Endothelial cell of umbilical vein (primary cell): Measurements from ENCODE around the gene OR52E8. TPM values are rescaled to one million over a fixed set of nuclear protein-coding genes. Genes with fewer than 3 reads are reported as not detected.
A peak's percentile ranks its signal among the peaks of the same experiment; 100 is the strongest.

Source experiments
- BruUV-seq: library from RNA; stranded (reverse); fragments of 400-500 nt; replicated peaks from 2 replicates; lab custom pipeline; 2021; lab: Mats Ljungman, UMichigan
- CTCF ChIA-PET: fragments of 300-600, 350-600 bp; sonication (Branson Sonifier 250); formaldehyde crosslinking; loops from one replicate; lab custom pipeline; 2021; ENCODE audit warnings: antibody characterized with exemption, inconsistent platforms; lab: Charles Lee
- POLR2A ChIA-PET: fragments of 300-600, 350-600 bp; sonication (Branson Sonifier 250); formaldehyde crosslinking; loops from one replicate; lab custom pipeline; 2021; ENCODE audit warnings: antibody characterized with exemption, inconsistent platforms; lab: Charles Lee
- DNase-seq: peaks from one replicate; pipeline ENCODE4 v3.0.0-alpha.2; 2011; ENCODE audit warnings: low read depth, low spot score
- FAIRE-seq: peaks from 2 replicates; lab custom pipeline; 2011; peaks lifted over from hg19 to GRCh38; lab: Jason Lieb, UNC
- H2AFZ ChIP-seq: 2 replicates; pipeline ENCODE4 v1.6.0; 2012; ENCODE audit warnings: low read depth, low read length, control low read depth, inconsistent platforms
- H3K27ac ChIP-seq: 2 replicates; pipeline ENCODE4 v1.5.1; 2011; ENCODE audit warnings: low read depth, mild to moderate bottlenecking, control low read depth, low read length, moderate library complexity; ENCODE audit not compliant: insufficient read depth
- H3K27me3 ChIP-seq, 2 experiments: 2 replicates each; pipeline versions ENCODE4 v1.6.0 to v1.6.1; 2011; ENCODE audit warnings: low read length in 2 of 2, mixed read lengths in 1 of 2; ENCODE audit not compliant: control insufficient read depth in 2 of 2, insufficient read depth in 2 of 2
- H3K36me3 ChIP-seq, 2 experiments: 2 replicates in 1 of 2; 3 replicates in 1 of 2; pipeline ENCODE4 v1.5.1; 2011; ENCODE audit warnings: low read length in 2 of 2, mild to moderate bottlenecking in 1 of 2, moderate library complexity in 1 of 2; ENCODE audit not compliant: control insufficient read depth in 2 of 2, insufficient read depth in 2 of 2; ENCODE audit errors: extremely low read depth in 1 of 2
- H3K4me1 ChIP-seq: 3 replicates; pipeline ENCODE4 v1.5.1; 2011; ENCODE audit warnings: mild to moderate bottlenecking, low read length; ENCODE audit not compliant: control insufficient read depth, insufficient read depth; ENCODE audit errors: extremely low read depth
- H3K4me2 ChIP-seq: 2 replicates; pipeline ENCODE4 v1.6.1; 2011; ENCODE audit warnings: low read length, control low read depth, mixed read lengths; ENCODE audit not compliant: insufficient read depth
- H3K4me3 ChIP-seq, 3 experiments: fragments of 200-600 bp in 1 of 3; sonication (generic), shearing (Covaris generic) in 1 of 3; replicated peaks in 1 of 3; 2 replicates each; pipeline ENCODE4 v1.5.1; 2011 to 2016; ENCODE audit warnings: control low read depth in 3 of 3, low read length in 3 of 3, mild to moderate bottlenecking in 2 of 3, inconsistent platforms in 1 of 3, low read depth in 1 of 3, moderate library complexity in 1 of 3; ENCODE audit not compliant: insufficient read depth in 1 of 3
- H3K79me2 ChIP-seq: 2 replicates; pipeline ENCODE4 v1.6.0; 2012; ENCODE audit warnings: low read length, inconsistent platforms; ENCODE audit not compliant: control insufficient read depth, insufficient read depth
- H3K9ac ChIP-seq: replicated peaks from 2 replicates; pipeline ENCODE3; 2011; ENCODE audit warnings: low read length, control low read depth; ENCODE audit not compliant: insufficient read depth; ENCODE audit errors: extremely low read depth
- H3K9me1 ChIP-seq: replicated peaks from 3 replicates; pipeline ENCODE4 v1.6.0; 2011; ENCODE audit warnings: mild to moderate bottlenecking, low read length; ENCODE audit not compliant: control insufficient read depth, insufficient read depth; ENCODE audit errors: extremely low read depth
- H3K9me3 ChIP-seq: replicated peaks from 2 replicates; pipeline ENCODE4 v1.5.1; 2012; ENCODE audit warnings: low read length, inconsistent platforms; ENCODE audit not compliant: control insufficient read depth, insufficient read depth
- H4K20me1 ChIP-seq: replicated peaks from 2 replicates; pipeline ENCODE3; 2011; ENCODE audit warnings: mild to moderate bottlenecking, low read length; ENCODE audit not compliant: control insufficient read depth, insufficient read depth; ENCODE audit errors: extremely low read depth
- CTCF ChIP-seq, 2 donors: IDR thresholded peaks; 1 replicate in 1 of 2; 2 replicates in 1 of 2; pipeline ENCODE4 v1.5.1; 2011; ENCODE audit warnings: low read length in 2 of 2, mild to moderate bottlenecking in 2 of 2, moderate library complexity in 2 of 2, control low read depth in 1 of 2, inconsistent platforms in 1 of 2, low read depth in 1 of 2; ENCODE audit not compliant: insufficient read depth in 1 of 2; ENCODE audit errors: extremely low read depth in 1 of 2
- EZH2 ChIP-seq: IDR thresholded peaks from 2 replicates; pipeline ENCODE4 v1.6.1; 2012; ENCODE audit warnings: borderline replicate concordance, low read depth, mild to moderate bottlenecking, moderate library complexity, low read length, inconsistent platforms; ENCODE audit not compliant: severe bottlenecking
- FOS ChIP-seq: IDR thresholded peaks from 2 replicates; pipeline ENCODE4 v1.6.1; 2011; ENCODE audit warnings: mild to moderate bottlenecking, low read length, moderate library complexity, borderline replicate concordance; ENCODE audit not compliant: insufficient read depth
- GATA2 ChIP-seq: IDR thresholded peaks from 2 replicates; pipeline ENCODE4 v1.7.0; 2011; ENCODE audit warnings: low read depth, mild to moderate bottlenecking, moderate library complexity, mixed read lengths, low read length; ENCODE audit not compliant: insufficient read length, insufficient read depth
- JUN ChIP-seq: IDR thresholded peaks from 2 replicates; pipeline ENCODE4 v1.6.1; 2011; ENCODE audit warnings: borderline replicate concordance, low read depth; ENCODE audit not compliant: insufficient read length, insufficient read depth
- MAX ChIP-seq: IDR thresholded peaks from 2 replicates; pipeline ENCODE4 v1.6.1; 2011; ENCODE audit not compliant: insufficient read depth, insufficient read length
- MYC ChIP-seq: IDR thresholded peaks from one replicate; pipeline ENCODE4 v1.6.1; 2011; ENCODE audit warnings: mild to moderate bottlenecking, low read depth, low read length
- POLR2A ChIP-seq: IDR thresholded peaks from 2 replicates; pipeline ENCODE4 v1.6.1; 2012; ENCODE audit warnings: low read depth, mild to moderate bottlenecking, control low read depth, low read length
- POLR2AphosphoS5 ChIP-seq: IDR thresholded peaks from 2 replicates; pipeline ENCODE4 v1.6.1; 2012; ENCODE audit warnings: low read depth, mild to moderate bottlenecking, control low read depth, low read length, moderate library complexity; ENCODE audit not compliant: insufficient read depth
- dilution Hi-C: fragments of 300-500 bp; cut with MboI; formaldehyde crosslinking; loops from one replicate; pipeline ENCODE4 v1.15.0; 2019; ENCODE audit warnings: low sequenced_read_pairs; ENCODE audit not compliant: extremely low pct_ligation_motif_present
- intact Hi-C: fragments of 100-400 bp; cut with micrococcal nuclease; formaldehyde crosslinking; loops from one replicate; pipeline ENCODE4 v1.10.0; 2022
- polyA plus RNA-seq, 4 experiments: library from polyadenylated mRNA; depleted of rRNA in 3 of 4; stranded (reverse) in 3 of 4; unstranded in 1 of 4; fragments of >200 nt; gene quantifications; 2 replicates each; pipeline versions ENCODE4 v1.2.1 to v1.2.3, GENCODE V29; 2011 to 2012; ENCODE audit warnings: missing spikeins in 1 of 4
- total RNA-seq: library from RNA; stranded (reverse); gene quantifications from 2 replicates; pipeline ENCODE4 v1.2.3, GENCODE V29; 2021

Gene OR52E8
- total and polyA plus RNA-seq, 2 donors (not counting 3 experiments of a cell fraction or from before 2014, with no cell fraction given) = not detected

GRCh38 chr11:5809122-5809519, 48.4 kb downstream of the OR52E8 start:
- POLR2A ChIA-PET = no interaction called here
- FAIRE-seq (no peak), DNase-seq (peak; percentile 4)
- dilution Hi-C loops = no loop called here
- Histone ChIP-seq H3K27ac (no peak overlapping the region), H3K4me2 (peak overlapping the region; percentile 63), H3K79me2 (no peaks in the 10 kb centered on the region), H3K9ac (no peak overlapping the region), H4K20me1 (no peaks in the 10 kb centered on the region), H3K27me3 (peaks cover 0 to 3% of the 10 kb centered on the region in 2 experiments), H3K9me3 (no peaks in the 10 kb centered on the region), H3K4me3 (peak overlapping the region in 2 of 3 experiments; percentile 22 to 50), H3K36me3 (no peaks in the 10 kb centered on the region), H3K9me1 (no peaks in the 10 kb centered on the region), H3K4me1 (peaks cover 7% of the 10 kb centered on the region), H2AFZ (peak overlapping the region; percentile 89)
- BruUV-seq = no TSS peak
- TF ChIP-seq GATA2 (no peak), MYC (no peak), POLR2AphosphoS5 (no peak), EZH2 (no peak), MAX (no peak), CTCF (IDR thresholded peaks at IDR 0.05; ENCODE audit: extremely low read depth in 1 of 2, insufficient read depth in 1 of 2, low read depth in 1 of 2, low read length in 2 of 2) (no peak), POLR2A (no peak), JUN (no peak), FOS (no peak)
- CTCF ChIA-PET = interaction anchor here (0.8 to 2.9 kb wide), 10 partner anchors 10 to 1172 kb away, joined by 3 to 38 read pairs (median 5); partner anchors contain the start of genes OR51D1 and TRIM5
- intact Hi-C loops = loop anchor here (2.0 kb wide), 4 partner anchors 124 to 1182 kb away; partner anchors contain the start of gene TRIM5
